ENCODE data around the gene ZNF354B. TPM values are rescaled to one million over a fixed set of nuclear protein-coding genes. Genes with fewer than 3 reads are reported as not detected.

ZNF354B gene
- total RNA-seq, 1 donor from 2014 or later, result 13.4 TPM

DNA sequence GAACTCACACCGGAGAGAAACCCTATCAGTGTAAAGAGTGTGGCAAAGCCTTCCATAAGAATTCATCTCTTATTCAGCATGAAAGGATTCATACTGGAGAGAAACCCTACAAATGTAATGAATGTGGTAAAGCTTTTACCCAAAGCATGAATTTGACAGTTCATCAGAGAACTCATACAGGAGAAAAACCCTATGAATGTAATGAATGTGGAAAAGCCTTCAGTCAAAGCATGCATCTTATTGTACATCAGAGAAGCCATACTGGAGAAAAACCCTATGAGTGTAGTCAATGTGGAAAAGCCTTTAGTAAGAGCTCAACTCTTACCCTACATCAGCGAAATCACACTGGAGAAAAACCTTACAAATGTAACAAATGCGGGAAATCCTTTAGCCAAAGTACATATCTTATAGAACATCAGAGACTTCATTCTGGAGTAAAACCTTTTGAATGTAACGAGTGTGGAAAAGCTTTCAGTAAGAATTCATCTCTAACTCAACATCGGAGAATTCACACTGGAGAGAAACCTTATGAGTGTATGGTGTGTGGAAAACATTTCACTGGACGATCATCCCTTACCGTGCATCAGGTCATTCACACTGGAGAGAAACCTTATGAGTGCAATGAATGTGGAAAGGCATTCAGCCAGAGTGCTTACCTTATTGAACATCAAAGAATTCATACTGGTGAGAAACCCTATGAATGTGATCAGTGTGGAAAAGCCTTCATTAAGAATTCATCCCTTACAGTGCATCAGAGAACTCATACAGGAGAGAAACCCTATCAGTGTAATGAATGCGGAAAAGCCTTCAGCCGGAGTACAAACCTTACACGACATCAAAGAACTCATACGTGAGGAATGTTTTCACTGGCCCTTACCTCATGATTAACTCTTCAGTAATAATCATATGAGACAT is 72.3 kb downstream of the ZNF354B start:
- H3K27me3 Mint-ChIP-seq (ENCODE audit: low read depth), result no peaks in the 10 kb centered on the region
- TF ChIP-seq, protein P1, sequence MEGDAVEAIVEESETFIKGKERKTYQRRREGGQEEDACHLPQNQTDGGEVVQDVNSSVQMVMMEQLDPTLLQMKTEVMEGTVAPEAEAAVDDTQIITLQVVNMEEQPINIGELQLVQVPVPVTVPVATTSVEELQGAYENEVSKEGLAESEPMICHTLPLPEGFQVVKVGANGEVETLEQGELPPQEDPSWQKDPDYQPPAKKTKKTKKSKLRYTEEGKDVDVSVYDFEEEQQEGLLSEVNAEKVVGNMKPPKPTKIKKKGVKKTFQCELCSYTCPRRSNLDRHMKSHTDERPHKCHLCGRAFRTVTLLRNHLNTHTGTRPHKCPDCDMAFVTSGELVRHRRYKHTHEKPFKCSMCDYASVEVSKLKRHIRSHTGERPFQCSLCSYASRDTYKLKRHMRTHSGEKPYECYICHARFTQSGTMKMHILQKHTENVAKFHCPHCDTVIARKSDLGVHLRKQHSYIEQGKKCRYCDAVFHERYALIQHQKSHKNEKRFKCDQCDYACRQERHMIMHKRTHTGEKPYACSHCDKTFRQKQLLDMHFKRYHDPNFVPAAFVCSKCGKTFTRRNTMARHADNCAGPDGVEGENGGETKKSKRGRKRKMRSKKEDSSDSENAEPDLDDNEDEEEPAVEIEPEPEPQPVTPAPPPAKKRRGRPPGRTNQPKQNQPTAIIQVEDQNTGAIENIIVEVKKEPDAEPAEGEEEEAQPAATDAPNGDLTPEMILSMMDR (IDR thresholded peaks at IDR 0.05), result no peak
- peaks cover 77% of the 10 kb centered on the region for H3K36me3 Mint-ChIP-seq (ENCODE audit: low read depth)
- H3K4me1 Mint-ChIP-seq (ENCODE audit: low read depth), result no peaks in the 10 kb centered on the region
- H3K4me3 Mint-ChIP-seq (ENCODE audit: unreplicated experiment), result no peak overlapping the region
- H3K27ac Mint-ChIP-seq (ENCODE audit: unreplicated experiment), result no peak overlapping the region
- no peak for DNase-seq (ENCODE audit: low spot score)
- peaks cover 84% of the 10 kb centered on the region for H3K9me3 Mint-ChIP-seq (ENCODE audit: low read depth)

Other genes with a start within 250 kb of the ZNF354B start
- 19.9 to 28.1 TPM (median 21.8 TPM) in 3 replicates for gene CLK4, start 232.9 kb upstream of the ZNF354B start, total RNA-seq
- 12.6 to 13.5 TPM (median 13.4 TPM) in 3 replicates for gene ZNF354A, start 129.3 kb upstream of the ZNF354B start, total RNA-seq
- 1.6 to 2.1 TPM (median 1.7 TPM) in 3 replicates for gene ZFP2, start 36.0 kb downstream of the ZNF354B start, total RNA-seq
- 0.32 to 2.3 TPM (median 0.49 TPM) in 3 replicates for gene ZNF454, start 81.2 kb downstream of the ZNF354B start, total RNA-seq
- gene GRM6, start 135.4 kb downstream of the ZNF354B start, total RNA-seq, result not detected in 3 replicates
- 2.9 to 4.2 TPM (median 4.1 TPM) in 3 replicates for gene ZNF879, start 163.9 kb downstream of the ZNF354B start, total RNA-seq
- 3.5 to 4.5 TPM (median 3.8 TPM) in 3 replicates for gene ZNF354C, start 200.4 kb downstream of the ZNF354B start, total RNA-seq

Data from chondrocyte (in vitro differentiated cells).